GM18858 (cell line): Measurements from ENCODE around the gene FRYL.
A peak's percentile ranks its signal among the peaks of the same experiment; 100 is the strongest.
"Not testable (repeated sequence)": the region's sequence is repeated elsewhere in the genome, so short reads cannot be mapped to it uniquely, and the experiment has no call there.

ENCODE experiments used
- ATAC-seq: cut with Tn5 transposase; IDR thresholded peaks from one replicate; pipeline ENCODE4 v1.9.1; 2021; ENCODE audit not compliant: unreplicated experiment

FRYL gene

DNA sequence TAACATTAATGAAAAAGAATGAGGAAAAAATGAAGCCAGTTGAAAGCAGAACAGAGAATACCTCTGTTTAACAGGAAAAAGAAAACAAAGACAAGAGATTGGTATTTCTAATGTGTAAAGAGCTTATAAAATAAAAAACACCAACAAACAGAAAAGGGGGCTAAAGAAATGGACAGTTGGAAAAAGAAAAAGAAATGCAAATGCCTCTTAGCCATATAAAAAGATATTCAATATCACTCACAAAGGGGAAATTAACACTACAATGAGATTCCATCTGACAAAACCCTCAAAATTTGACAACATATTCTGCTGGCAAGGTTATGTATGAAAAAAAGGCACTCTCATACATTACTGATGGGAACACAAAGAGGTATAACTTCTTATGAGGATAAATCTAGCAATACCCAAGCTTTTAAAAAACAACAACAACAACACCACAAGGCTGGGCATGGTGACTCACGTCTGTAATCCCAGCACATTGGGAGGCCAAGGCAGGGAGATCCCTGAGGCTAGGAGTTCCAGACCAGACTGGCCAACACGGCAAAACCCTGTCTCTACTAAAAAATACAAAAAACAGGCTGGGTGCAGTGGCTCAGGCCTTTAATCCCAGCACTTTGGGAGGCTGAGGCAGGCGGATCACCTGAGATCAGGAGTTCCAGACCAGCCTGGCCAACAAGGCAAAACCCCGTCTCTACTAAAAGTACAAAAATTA is 75.8 kb downstream of the FRYL start:
- no peak for ATAC-seq

GRCh38 chr4:48699475-48699874 is 80.6 kb downstream of the FRYL start:
- no peak for ATAC-seq

DNA sequence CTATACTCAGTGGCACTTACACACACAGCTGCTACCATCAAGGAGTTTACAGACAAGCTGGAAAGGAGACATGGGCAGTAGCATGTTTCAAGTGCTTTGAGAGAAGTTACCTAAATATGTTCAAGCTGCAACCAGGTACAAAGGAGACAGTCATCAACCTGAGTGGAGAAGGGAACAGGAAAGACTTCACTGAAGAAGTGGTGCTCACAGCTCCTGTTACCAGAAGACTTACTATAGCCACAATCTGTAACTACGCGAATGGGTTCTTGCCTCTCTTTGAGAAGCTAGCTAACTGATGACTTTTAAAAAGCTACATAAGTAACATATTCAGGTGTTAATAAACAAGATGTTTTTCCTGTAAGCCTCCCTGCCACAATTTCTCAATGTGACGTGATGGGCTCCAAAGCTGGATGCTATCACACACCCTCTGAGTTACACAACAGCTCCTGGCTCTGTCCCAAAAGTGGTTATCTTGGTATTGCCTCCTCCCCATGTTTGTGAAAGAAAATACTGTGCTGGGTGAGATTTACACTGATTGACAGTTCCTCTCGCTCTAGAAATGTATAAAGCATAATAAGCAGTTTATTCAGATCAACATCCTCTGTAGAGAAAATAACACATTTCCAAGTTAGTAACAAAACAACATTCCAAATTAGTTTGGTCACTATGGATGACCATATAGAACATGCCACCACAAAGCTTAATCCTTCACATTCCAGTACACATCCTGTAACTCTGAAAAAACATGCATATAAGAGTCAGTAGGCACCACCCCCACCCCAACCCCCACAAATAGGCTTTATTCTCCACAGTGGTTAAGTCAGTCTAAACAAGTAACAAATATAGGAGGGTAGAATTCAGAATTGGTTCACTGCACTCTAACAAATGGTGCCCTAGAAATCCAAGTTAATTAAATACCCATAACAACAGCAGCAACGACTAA is 81.8 kb downstream of the FRYL start:
- no peak for ATAC-seq

GRCh38 chr4:48697516-48697915 is 82.6 kb downstream of the FRYL start:
- ATAC-seq, result not testable (repeated sequence)

DNA sequence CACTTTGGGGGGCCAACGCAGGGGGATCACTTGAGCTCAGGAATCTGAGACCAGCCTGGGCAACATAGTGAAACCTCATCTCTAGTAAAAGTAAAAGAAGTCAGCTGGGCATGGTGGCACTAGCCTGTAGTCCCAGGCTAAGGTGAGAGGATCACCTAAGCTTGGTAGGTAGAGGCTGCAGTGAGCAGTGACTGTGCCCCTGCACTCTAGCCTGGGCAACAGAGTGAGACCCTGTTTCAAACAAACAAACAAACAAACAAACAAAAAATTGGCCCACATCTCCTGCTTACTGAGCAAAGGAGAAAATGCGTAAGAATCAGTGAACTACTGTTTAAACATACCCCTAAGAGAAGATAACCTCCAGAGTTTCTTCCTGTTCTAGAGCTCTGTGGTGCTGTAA is 85.3 kb downstream of the FRYL start:
- ATAC-seq, result no peak

- no peak for ATAC-seq
Measured at GRCh38 chr4:48693856-48694574, 86.1 kb downstream of the FRYL start.

DNA sequence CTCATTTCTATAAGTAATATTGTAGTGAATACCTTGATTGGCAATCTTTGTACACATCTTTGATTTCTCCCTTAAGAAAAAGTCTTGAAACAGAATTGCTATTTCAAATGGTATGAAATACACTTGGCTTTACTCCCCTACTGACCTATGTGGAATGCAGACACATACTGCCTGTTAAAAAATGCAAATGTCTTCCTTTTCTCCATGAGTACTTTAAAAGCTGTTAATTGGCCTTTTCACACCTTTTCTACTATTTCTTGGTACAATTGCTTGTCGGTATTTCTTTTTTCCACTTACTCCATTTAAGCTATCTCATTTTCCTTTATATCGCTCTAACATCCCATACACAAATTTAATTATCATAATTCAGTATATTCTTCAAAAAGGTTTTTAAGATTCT is 87.2 kb downstream of the FRYL start:
- ATAC-seq, result no peak

- ATAC-seq, result no peak
Measured at GRCh38 chr4:48692044-48692443, 88.0 kb downstream of the FRYL start.

GRCh38 chr4:48688953-48689352 is 91.1 kb downstream of the FRYL start:
- no peak for ATAC-seq

- no peak for ATAC-seq
Measured at GRCh38 chr4:48687313-48688051, 92.6 kb downstream of the FRYL start.

GRCh38 chr4:48686369-48686768 is 93.7 kb downstream of the FRYL start:
- ATAC-seq, result no peak

DNA sequence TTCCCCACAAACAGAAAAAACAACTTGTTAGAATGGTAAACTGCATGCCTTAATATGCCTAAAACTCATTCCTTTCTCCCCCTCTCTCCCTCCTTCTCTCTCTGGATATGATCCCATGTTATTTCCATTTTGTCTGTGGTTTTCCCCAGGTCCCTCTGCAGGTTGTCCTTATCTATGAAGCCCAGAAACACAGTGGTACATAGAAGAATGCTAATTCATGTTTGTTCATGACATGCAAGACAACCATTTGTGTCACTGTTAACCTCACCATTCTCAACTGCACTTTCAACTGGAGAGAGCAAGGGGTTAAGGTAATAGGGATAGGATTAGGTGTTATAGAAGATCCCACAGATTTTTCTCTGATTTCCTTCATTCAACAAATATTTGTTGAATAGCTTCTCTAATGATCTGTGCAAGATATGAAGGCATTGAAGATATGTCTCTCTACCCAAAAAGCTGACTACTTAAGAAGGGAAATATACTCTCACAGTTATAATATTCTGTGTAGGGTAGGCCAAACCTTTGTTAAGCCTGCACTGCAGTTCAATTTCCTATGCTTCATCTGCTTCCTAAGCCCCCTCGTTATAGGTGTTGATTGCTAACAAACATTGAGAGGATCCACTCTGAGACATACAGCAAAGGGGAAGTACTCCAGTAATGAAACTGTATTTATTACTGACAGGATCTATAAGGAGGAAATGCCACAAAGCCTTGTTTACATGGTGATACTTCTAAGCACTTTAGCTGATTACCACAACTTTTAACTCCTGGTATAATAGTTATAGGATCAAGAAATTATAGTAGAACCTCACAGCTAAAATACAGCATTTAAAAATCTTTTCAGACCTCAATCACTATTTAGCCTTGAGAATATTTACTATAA is 96.1 kb downstream of the FRYL start:
- peak; percentile 83 for ATAC-seq

GRCh38 chr4:48682870-48683269 is 97.2 kb downstream of the FRYL start:
- ATAC-seq, result not testable (repeated sequence)

DNA sequence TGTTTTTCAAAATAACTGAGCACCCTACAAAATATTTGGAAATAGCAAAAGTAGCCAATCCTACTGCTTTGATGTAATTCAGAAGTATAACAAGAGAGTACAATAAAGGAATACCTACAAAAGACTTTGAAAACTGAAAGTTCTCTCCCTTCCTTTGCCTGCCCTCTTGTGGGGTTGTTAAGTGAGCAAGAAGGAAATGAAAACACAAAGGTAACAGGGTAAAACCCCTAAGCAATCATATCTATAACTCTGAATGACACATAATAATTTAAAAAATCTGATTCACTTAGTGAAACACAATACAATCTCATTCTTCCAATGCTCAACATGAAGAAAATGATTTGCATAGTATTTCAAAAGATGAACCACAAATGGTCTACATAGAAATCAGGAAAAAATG is 98.2 kb downstream of the FRYL start:
- peak; percentile 61 for ATAC-seq

GRCh38 chr4:48680848-48681568 is 99.1 kb downstream of the FRYL start:
- ATAC-seq, result no peak

DNA sequence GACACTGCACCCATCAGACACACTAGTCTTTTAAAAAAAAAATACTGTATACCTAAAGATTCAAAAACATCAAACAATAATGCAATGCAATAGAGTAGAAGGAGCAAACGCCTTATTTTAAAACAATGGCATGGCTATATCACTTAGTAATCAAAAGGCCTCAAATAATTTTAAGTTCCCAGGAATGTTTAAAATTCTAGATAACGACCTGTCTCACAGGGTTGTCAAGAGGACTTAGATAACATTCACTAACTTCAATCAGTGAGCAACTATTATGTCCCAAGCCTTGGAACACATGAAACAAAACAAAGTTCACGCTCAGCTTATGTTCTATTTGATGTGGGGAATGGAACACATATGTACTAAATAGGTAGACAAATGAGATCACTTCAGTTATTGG is 106.5 kb downstream of the FRYL start:
- ATAC-seq, result no peak

DNA sequence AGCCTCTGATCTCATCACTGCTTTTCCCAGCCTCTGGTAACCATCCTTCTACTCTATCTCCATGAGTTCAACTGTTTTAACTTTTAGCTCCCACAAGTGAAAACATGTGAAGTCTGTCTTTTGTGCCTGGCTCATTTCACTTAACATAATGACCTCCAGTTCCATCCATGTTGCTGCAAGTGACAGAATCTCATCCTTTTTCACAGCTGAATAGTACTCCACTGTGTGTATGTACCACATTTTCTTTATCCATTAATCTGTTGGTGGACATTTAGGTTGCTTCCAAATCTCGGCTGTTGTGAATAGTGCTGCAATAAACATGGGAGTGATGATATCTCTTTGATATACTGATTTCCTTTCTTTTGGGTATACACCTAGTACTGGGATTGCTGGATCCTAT is 109.5 kb downstream of the FRYL start:
- no peak for ATAC-seq

DNA sequence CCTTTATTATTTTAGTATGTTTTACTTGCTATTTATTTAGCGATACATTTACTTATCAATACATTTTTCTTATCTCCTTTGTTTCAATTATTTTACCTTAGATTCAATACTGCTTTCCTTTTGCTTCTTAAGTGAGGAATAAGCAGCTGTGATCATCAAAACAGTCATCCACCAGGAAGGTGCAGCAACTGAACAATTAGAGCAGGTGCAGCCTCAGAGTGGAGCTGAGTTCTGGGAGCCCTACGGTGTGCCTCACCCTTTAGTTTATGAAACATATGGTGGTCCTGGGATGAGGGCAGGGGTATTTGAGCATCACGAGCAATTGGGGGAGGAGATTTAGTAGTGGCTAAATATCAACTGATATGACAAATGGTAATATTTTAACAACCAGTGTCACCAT is 111.0 kb downstream of the FRYL start:
- no peak for ATAC-seq
